K562 (cell line): ENCODE results near the gene ADD1. TPM values are rescaled to one million over a fixed set of nuclear protein-coding genes. Genes with fewer than 3 reads are reported as not detected.

Experiments used
- ATAC-seq: fragments of 200-7000 bp; cut with Tn5 transposase; 3 replicates; pipeline ENCODE4 v1.9.1; 2020; ENCODE audit warnings: moderate library complexity
- BruUV-seq: library from RNA; stranded (reverse); fragments of 400-500 nt; replicated peaks from 2 replicates; lab custom pipeline; 2021; lab: Mats Ljungman, UMichigan
- CTCF ChIA-PET: fragments of 300-600 bp; formaldehyde crosslinking; extraction: SDS; loops from one replicate; lab custom pipeline; 2021; ENCODE audit warnings: low intra/inter-chr PET ratio; lab: Yijun Ruan, JAX
- POLR2A ChIA-PET: fragments of 300-600, 350-650 bp; sonication (Branson Sonifier 250); formaldehyde crosslinking; extraction: SDS; loops from one replicate; lab custom pipeline; 2021; ENCODE audit warnings: antibody characterized with exemption, inconsistent platforms; lab: Yijun Ruan, JAX
- DNase-seq, 4 experiments: peaks; one replicate each; pipeline versions ENCODE4 v3.0.0 to v3.0.0-alpha.2; 2011 to 2018; ENCODE audit warnings: low spot score in 3 of 4, mixed read lengths in 3 of 4; ENCODE audit errors: extremely low read depth in 1 of 4
- FAIRE-seq: peaks from 2 replicates; lab custom pipeline; 2011; peaks lifted over from hg19 to GRCh38; lab: Jason Lieb, UNC
- H2AFZ ChIP-seq: 2 replicates; pipeline ENCODE4 v1.6.0; 2011; ENCODE audit warnings: low read depth, low read length, control low read depth, inconsistent platforms
- H3K27ac ChIP-seq: fragments of 200-600 bp; 3 replicates; pipeline ENCODE4 v1.8.0; 2011; ENCODE audit warnings: low read depth, mild to moderate bottlenecking, control low read depth, inconsistent platforms, low read length, moderate library complexity, mixed read lengths; ENCODE audit errors: extremely low read depth
- H3K27me3 ChIP-seq, 2 experiments: fragments of 300-600 bp in 1 of 2; 2 replicates in 1 of 2; 3 replicates in 1 of 2; pipeline versions ENCODE4 v1.6.0 to v1.8.0; 2011; ENCODE audit warnings: inconsistent platforms in 2 of 2, low read length in 2 of 2, mild to moderate bottlenecking in 1 of 2, mixed read lengths in 1 of 2, moderate library complexity in 1 of 2; ENCODE audit not compliant: control insufficient read depth in 2 of 2, insufficient read depth in 2 of 2
- H3K36me3 ChIP-seq: fragments of 300-600 bp; 3 replicates; pipeline ENCODE4 v1.8.0; 2011; ENCODE audit warnings: mild to moderate bottlenecking, low read length, inconsistent platforms; ENCODE audit not compliant: control insufficient read depth, insufficient read depth
- H3K4me1 ChIP-seq, 2 experiments: fragments of 200-600 bp in 1 of 2; replicated peaks in 1 of 2; 2 replicates in 1 of 2; 3 replicates in 1 of 2; pipeline versions ENCODE4 v1.5.1 to v1.8.0; 2011; ENCODE audit warnings: inconsistent platforms in 2 of 2, low read length in 2 of 2, mild to moderate bottlenecking in 1 of 2, mixed read lengths in 1 of 2, moderate library complexity in 1 of 2; ENCODE audit not compliant: control insufficient read depth in 2 of 2, insufficient read depth in 2 of 2
- H3K4me2 ChIP-seq: 2 replicates; pipeline ENCODE4 v1.6.1; 2011; ENCODE audit warnings: low read length, control low read depth, inconsistent platforms, mixed read lengths; ENCODE audit not compliant: insufficient read depth
- H3K4me3 ChIP-seq: fragments of 200-600 bp; sonication (generic), shearing (Covaris generic); 2 replicates; pipeline ENCODE4 v1.5.1; 2016; ENCODE audit warnings: control low read depth, inconsistent platforms
- H3K79me2 ChIP-seq: fragments of 200-600 bp; 3 replicates; pipeline ENCODE4 v1.8.0; 2011; ENCODE audit warnings: low read length, inconsistent platforms; ENCODE audit not compliant: control insufficient read depth, insufficient read depth
- H3K9ac ChIP-seq, 2 experiments: 2 replicates each; pipeline versions ENCODE4 v1.6.0 to v1.6.1; 2011; ENCODE audit warnings: low read depth in 2 of 2, low read length in 2 of 2, control low read depth in 1 of 2, inconsistent platforms in 1 of 2, mild to moderate bottlenecking in 1 of 2, mixed read lengths in 1 of 2; ENCODE audit not compliant: insufficient read depth in 1 of 2
- H3K9me1 ChIP-seq: one replicate; pipeline ENCODE4 v1.6.0; 2011; ENCODE audit warnings: inconsistent platforms, mild to moderate bottlenecking, low read length, moderate library complexity; ENCODE audit not compliant: control insufficient read depth, insufficient read depth
- H3K9me3 ChIP-seq: replicated peaks from 2 replicates; pipeline ENCODE4 v1.5.1; 2011; ENCODE audit warnings: low read depth, low read length, inconsistent platforms; ENCODE audit not compliant: control insufficient read depth, insufficient read depth
- H4K20me1 ChIP-seq: replicated peaks from 2 replicates; pipeline ENCODE4 v1.6.1; 2011; ENCODE audit warnings: low read length, inconsistent platforms, mixed read lengths; ENCODE audit not compliant: control insufficient read depth, insufficient read depth
- CHCHD3 ChIP-seq: fragments of 250-450 bp; sonication (Bioruptor Pico); IDR thresholded peaks from 2 replicates; pipeline ENCODE4 v2.1.2; 2022; ENCODE audit warnings: mild to moderate bottlenecking
- GABPB2 ChIP-seq: fragments of 250-450 bp; sonication (Bioruptor Pico); conservative IDR thresholded peaks from 2 replicates; pipeline ENCODE4 v1.5.1; 2021; ENCODE audit warnings: mild to moderate bottlenecking
- HEY1 ChIP-seq: fragments of 250-450 bp; sonication (Bioruptor Pico); IDR thresholded peaks from 2 replicates; pipeline ENCODE4 v1.5.0; 2020; ENCODE audit warnings: mild to moderate bottlenecking, moderate library complexity, borderline replicate concordance
- MAFK ChIP-seq: IDR thresholded peaks from 2 replicates; pipeline ENCODE4 v1.6.1; 2011; ENCODE audit warnings: low read length, improper control_type of control experiment
- SLC30A9 ChIP-seq: fragments of 250-450 bp; sonication (Bioruptor Pico); IDR thresholded peaks from 2 replicates; pipeline ENCODE4 v1.8.0; 2022; ENCODE audit warnings: mild to moderate bottlenecking, moderate library complexity
- TAF1 ChIP-seq: IDR thresholded peaks from 2 replicates; pipeline ENCODE4 v1.6.1; 2011; ENCODE audit warnings: mild to moderate bottlenecking, low read length, moderate library complexity; ENCODE audit not compliant: insufficient read depth, control insufficient read depth, severe bottlenecking; ENCODE audit errors: extremely low read depth
- WHSC1 ChIP-seq: IDR thresholded peaks from one replicate; pipeline ENCODE4 v1.6.1; 2012; ENCODE audit warnings: low read length, control low read depth, inconsistent platforms
- ZKSCAN1 ChIP-seq: fragments of 150-350 bp; IDR thresholded peaks from 2 replicates; pipeline ENCODE4 v1.6.1; 2016; ENCODE audit warnings: low read depth, low read length
- ZNF184 ChIP-seq: sonication (generic); formaldehyde crosslinking; IDR thresholded peaks from 2 replicates; pipeline ENCODE4 v1.5.0; 2020; ENCODE audit warnings: missing genetic modification reagents
- ZNF324 ChIP-seq: fragments of 250-450 bp; sonication (Bioruptor Pico); IDR thresholded peaks from 2 replicates; pipeline ENCODE4 v1.4.0; 2020; ENCODE audit warnings: mild to moderate bottlenecking
- WGBS: fragments of 100-300 bp; shearing (Covaris generic); methylation state at CpG from one replicate; pipeline ENCODE4 v1.1.6; 2016; ENCODE audit warnings: low coverage, mixed read lengths; ENCODE audit not compliant: insufficient coverage; ENCODE audit errors: missing lambda C conversion rate; 5-methylcytosine and 5-hydroxymethylcytosine counted together
- in situ Hi-C: fragments of 300-500 bp; cut with MboI; formaldehyde crosslinking; loops from 4 replicates; pipeline ENCODE4 v1.15.0; 2018; ENCODE audit warnings: inconsistent platforms, mixed read lengths
- intact Hi-C: fragments of 100-400 bp; cut with micrococcal nuclease; formaldehyde crosslinking; loops from 2 replicates; pipeline ENCODE4 v1.14.2; 2022
- polyA plus RNA-seq, 8 experiments: library from polyadenylated mRNA; depleted of rRNA in 4 of 8; stranded (reverse) in 5 of 8; unstranded in 3 of 8; fragments of >200 nt; fragmentation: Nextera tagmentation in 2 of 8; fragmentation: Illumina TruSeq in 1 of 8; extraction: Ambion mirVana in 2 of 8; extraction: Trizol in 1 of 8; gene quantifications; 2 replicates each; pipeline versions ENCODE4 v1.2.1 to v1.2.3, GENCODE V29; 2011 to 2014; ENCODE audit warnings: inconsistent platforms in 1 of 8, missing spikeins in 1 of 8
- total RNA-seq, 7 experiments: library from RNA; depleted of rRNA in 6 of 7; stranded (reverse); fragments of >200 nt in 6 of 7; fragmentation: Illumina TruSeq in 2 of 7; extraction: Trizol in 2 of 7; gene quantifications; 2 replicates each; pipeline versions ENCODE4 v1.2.1 to v1.2.3, GENCODE V29; 2011 to 2021; ENCODE audit warnings: low replicate concordance in 1 of 7
- TF ChIP-seq, protein P1 (sequence below): fragments of 450-650 bp; IDR thresholded peaks from 2 replicates; pipeline ENCODE4 v1.6.1; 2016; ENCODE audit warnings: missing biosample characterization, missing genetic modification characterization
- TF ChIP-seq, protein P2 (sequence below): sonication (generic); formaldehyde crosslinking; IDR thresholded peaks from 2 replicates; pipeline ENCODE4 v1.8.0; 2023; ENCODE audit warnings: missing genetic modification reagents, mild to moderate bottlenecking, borderline replicate concordance

The ADD1 gene
- total and polyA plus RNA-seq, 9 of the 15 experiments (the other 6 are each of a cell fraction or from before 2014, with no cell fraction given) = 17.5 to 153 (median 74.0) TPM

DNA sequence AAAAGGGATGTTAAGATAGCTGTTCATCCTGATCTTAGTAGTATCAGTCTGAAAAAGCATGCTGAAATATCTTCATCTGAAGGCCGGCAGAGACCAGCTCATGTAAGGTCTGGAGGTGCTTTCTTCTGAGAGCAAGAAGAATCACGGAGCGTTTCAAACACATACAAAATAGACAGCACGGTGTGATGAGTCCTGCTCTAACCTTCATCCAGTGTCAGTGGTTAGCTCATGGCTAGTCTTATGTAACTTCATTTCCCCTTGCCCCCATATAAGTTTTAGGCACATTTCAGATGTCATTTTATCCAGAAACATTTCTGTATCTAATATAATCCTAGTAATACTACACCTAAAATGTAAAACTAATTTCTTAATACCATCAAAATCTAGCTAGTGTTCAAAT lies 27.8 kb downstream of the ADD1 start:
- 79% methylated on average over 4 of the region's 4 CpGs for WGBS
- TF ChIP-seq, protein P1, sequence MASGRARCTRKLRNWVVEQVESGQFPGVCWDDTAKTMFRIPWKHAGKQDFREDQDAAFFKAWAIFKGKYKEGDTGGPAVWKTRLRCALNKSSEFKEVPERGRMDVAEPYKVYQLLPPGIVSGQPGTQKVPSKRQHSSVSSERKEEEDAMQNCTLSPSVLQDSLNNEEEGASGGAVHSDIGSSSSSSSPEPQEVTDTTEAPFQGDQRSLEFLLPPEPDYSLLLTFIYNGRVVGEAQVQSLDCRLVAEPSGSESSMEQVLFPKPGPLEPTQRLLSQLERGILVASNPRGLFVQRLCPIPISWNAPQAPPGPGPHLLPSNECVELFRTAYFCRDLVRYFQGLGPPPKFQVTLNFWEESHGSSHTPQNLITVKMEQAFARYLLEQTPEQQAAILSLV (tag) = no peak
- TF ChIP-seq WHSC1 (no peak), TAF1 (no peak), CHCHD3 (CRISPR knock-in tag) (no peak), ZNF324 (CRISPR knock-in tag) (no peak), HEY1 (CRISPR knock-in tag) (no peak), SLC30A9 (CRISPR knock-in tag) (no peak), ZNF184 (CRISPR knock-in tag) (no peak), ZKSCAN1 (no peak), GABPB2 (no peak), MAFK (no peak)
- TF ChIP-seq, protein P2, sequence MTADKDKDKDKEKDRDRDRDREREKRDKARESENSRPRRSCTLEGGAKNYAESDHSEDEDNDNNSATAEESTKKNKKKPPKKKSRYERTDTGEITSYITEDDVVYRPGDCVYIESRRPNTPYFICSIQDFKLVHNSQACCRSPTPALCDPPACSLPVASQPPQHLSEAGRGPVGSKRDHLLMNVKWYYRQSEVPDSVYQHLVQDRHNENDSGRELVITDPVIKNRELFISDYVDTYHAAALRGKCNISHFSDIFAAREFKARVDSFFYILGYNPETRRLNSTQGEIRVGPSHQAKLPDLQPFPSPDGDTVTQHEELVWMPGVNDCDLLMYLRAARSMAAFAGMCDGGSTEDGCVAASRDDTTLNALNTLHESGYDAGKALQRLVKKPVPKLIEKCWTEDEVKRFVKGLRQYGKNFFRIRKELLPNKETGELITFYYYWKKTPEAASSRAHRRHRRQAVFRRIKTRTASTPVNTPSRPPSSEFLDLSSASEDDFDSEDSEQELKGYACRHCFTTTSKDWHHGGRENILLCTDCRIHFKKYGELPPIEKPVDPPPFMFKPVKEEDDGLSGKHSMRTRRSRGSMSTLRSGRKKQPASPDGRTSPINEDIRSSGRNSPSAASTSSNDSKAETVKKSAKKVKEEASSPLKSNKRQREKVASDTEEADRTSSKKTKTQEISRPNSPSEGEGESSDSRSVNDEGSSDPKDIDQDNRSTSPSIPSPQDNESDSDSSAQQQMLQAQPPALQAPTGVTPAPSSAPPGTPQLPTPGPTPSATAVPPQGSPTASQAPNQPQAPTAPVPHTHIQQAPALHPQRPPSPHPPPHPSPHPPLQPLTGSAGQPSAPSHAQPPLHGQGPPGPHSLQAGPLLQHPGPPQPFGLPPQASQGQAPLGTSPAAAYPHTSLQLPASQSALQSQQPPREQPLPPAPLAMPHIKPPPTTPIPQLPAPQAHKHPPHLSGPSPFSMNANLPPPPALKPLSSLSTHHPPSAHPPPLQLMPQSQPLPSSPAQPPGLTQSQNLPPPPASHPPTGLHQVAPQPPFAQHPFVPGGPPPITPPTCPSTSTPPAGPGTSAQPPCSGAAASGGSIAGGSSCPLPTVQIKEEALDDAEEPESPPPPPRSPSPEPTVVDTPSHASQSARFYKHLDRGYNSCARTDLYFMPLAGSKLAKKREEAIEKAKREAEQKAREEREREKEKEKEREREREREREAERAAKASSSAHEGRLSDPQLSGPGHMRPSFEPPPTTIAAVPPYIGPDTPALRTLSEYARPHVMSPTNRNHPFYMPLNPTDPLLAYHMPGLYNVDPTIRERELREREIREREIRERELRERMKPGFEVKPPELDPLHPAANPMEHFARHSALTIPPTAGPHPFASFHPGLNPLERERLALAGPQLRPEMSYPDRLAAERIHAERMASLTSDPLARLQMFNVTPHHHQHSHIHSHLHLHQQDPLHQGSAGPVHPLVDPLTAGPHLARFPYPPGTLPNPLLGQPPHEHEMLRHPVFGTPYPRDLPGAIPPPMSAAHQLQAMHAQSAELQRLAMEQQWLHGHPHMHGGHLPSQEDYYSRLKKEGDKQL = no peak
- no peaks in the 10 kb centered on the region for H3K9me3 ChIP-seq
- in situ Hi-C loops (no loop called here), intact Hi-C loops (no loop called here)
- H4K20me1 ChIP-seq = peaks cover 42% of the 10 kb centered on the region
- FAIRE-seq = no peak
- no peak overlapping the region for H2AFZ ChIP-seq
- no peaks in the 10 kb centered on the region for H3K27me3 ChIP-seq
- ATAC-seq = no peak
- no peak for DNase-seq
- POLR2A ChIA-PET = interaction anchor here (1.9 to 2.2 kb wide), 2 partner anchors 10 to 12 kb away, joined by 5 to 12 read pairs; no protein-coding TSS in a partner anchor
- CTCF ChIA-PET = no interaction called here
- no peak overlapping the region for H3K4me3 ChIP-seq
- peaks cover 16% of the 10 kb centered on the region for H3K36me3 ChIP-seq
- H3K27ac ChIP-seq = no peak overlapping the region
- H3K4me2 ChIP-seq = no peak overlapping the region
- H3K9me1 ChIP-seq = peaks cover 6% of the 10 kb centered on the region
- H3K4me1 ChIP-seq = peaks cover 18 to 36% of the 10 kb centered on the region in 2 experiments
- H3K9ac ChIP-seq = no peak overlapping the region
- peaks cover 81% of the 10 kb centered on the region for H3K79me2 ChIP-seq
- no TSS peak for BruUV-seq
